Measurements from ENCODE around the gene P2RY1.
"Not testable (repeated sequence)": the region's sequence is repeated elsewhere in the genome, so short reads cannot be mapped to it uniquely, and the experiment has no call there.

Gene P2RY1

GRCh38 chr3:152860736-152861135, 25.8 kb downstream of the P2RY1 start:
- TF ChIP-seq CTCF (IDR thresholded peaks at IDR 0.05; ENCODE audit: insufficient read depth, low read length, missing control alignments), result no peak
- CTCF ChIA-PET, result no interaction called here
- no peak for DNase-seq (ENCODE audit: low read depth, low spot score)
- POLR2A ChIA-PET, result no interaction called here
- H3K4me3 ChIP-seq (ENCODE audit: low read depth, low read length), result no peak overlapping the region

GRCh38 chr3:152865668-152866245, 30.8 kb downstream of the P2RY1 start:
- no peak for DNase-seq (ENCODE audit: low read depth, low spot score)
- no peak for TF ChIP-seq CTCF (IDR thresholded peaks at IDR 0.05; ENCODE audit: insufficient read depth, low read length, missing control alignments)
- CTCF ChIA-PET, result no interaction called here
- POLR2A ChIA-PET, result no interaction called here
- H3K4me3 ChIP-seq (ENCODE audit: low read depth, low read length), result no peak overlapping the region

GRCh38 chr3:152870027-152870426, 35.1 kb downstream of the P2RY1 start:
- no peak for TF ChIP-seq CTCF (IDR thresholded peaks at IDR 0.05; ENCODE audit: insufficient read depth, low read length, missing control alignments)
- no peak for DNase-seq (ENCODE audit: low read depth, low spot score)
- no peak overlapping the region for H3K4me3 ChIP-seq (ENCODE audit: low read depth, low read length)
- CTCF ChIA-PET, result no interaction called here
- POLR2A ChIA-PET, result no interaction called here

- H3K4me3 ChIP-seq (ENCODE audit: low read depth, low read length); POLR2A ChIA-PET; CTCF ChIA-PET; DNase-seq (ENCODE audit: low read depth, low spot score): not testable (repeated sequence)
Measured at GRCh38 chr3:152873314-152873713, 38.4 kb downstream of the P2RY1 start.

GRCh38 chr3:152874896-152875749, 40.2 kb downstream of the P2RY1 start:
- no peak overlapping the region for H3K4me3 ChIP-seq (ENCODE audit: low read depth, low read length)
- no peak for TF ChIP-seq CTCF (IDR thresholded peaks at IDR 0.05; ENCODE audit: insufficient read depth, low read length, missing control alignments)
- ChIA-PET CTCF (no interaction called here), POLR2A (no interaction called here)
- DNase-seq (ENCODE audit: low read depth, low spot score), result no peak

- ChIA-PET POLR2A (no interaction called here), CTCF (no interaction called here)
- DNase-seq (ENCODE audit: low read depth, low spot score), result no peak
- H3K4me3 ChIP-seq (ENCODE audit: low read depth, low read length), result no peak overlapping the region
- no peak for TF ChIP-seq CTCF (IDR thresholded peaks at IDR 0.05; ENCODE audit: insufficient read depth, low read length, missing control alignments)
Measured at GRCh38 chr3:152879130-152879789, 44.3 kb downstream of the P2RY1 start.
